ENCODE results near the gene FAH. TPM values are rescaled to one million over a fixed set of nuclear protein-coding genes. Genes with fewer than 3 reads are reported as not detected.

The FAH gene
- total and polyA plus RNA-seq, 10 of the 15 experiments (the other 5 are each of a cell fraction or from before 2014, with no cell fraction given) = 36.3 to 121 (median 62.0) TPM

DNA sequence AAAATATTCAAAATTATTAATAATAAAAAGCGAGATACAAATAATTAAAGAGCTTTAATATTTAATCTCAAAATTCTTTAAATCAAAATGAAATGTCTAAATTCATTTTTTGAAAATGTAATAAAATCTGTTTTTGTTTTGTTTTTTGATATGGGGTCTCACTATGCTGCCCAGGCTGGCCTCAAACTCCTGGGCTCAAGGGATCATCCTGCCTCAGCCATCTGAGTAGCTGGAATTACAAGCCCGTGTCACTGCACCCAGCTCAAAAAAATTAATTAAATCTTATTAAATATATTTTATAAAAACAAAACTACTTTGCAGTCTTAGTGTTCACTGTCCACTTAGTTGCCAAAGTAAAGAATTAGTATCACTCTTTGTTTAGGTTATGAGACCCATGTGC is 38.4 kb downstream of the FAH start (continued):
- TF ChIP-seq, protein P1, sequence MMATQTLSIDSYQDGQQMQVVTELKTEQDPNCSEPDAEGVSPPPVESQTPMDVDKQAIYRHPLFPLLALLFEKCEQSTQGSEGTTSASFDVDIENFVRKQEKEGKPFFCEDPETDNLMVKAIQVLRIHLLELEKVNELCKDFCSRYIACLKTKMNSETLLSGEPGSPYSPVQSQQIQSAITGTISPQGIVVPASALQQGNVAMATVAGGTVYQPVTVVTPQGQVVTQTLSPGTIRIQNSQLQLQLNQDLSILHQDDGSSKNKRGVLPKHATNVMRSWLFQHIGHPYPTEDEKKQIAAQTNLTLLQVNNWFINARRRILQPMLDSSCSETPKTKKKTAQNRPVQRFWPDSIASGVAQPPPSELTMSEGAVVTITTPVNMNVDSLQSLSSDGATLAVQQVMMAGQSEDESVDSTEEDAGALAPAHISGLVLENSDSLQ (IDR thresholded peaks at IDR 0.05) = no peak
- TF ChIP-seq BHLHE40 (IDR thresholded peaks at IDR 0.05; ENCODE audit: borderline replicate concordance in 1 of 2, low read depth in 2 of 2, low read length in 1 of 2) = no peak

DNA sequence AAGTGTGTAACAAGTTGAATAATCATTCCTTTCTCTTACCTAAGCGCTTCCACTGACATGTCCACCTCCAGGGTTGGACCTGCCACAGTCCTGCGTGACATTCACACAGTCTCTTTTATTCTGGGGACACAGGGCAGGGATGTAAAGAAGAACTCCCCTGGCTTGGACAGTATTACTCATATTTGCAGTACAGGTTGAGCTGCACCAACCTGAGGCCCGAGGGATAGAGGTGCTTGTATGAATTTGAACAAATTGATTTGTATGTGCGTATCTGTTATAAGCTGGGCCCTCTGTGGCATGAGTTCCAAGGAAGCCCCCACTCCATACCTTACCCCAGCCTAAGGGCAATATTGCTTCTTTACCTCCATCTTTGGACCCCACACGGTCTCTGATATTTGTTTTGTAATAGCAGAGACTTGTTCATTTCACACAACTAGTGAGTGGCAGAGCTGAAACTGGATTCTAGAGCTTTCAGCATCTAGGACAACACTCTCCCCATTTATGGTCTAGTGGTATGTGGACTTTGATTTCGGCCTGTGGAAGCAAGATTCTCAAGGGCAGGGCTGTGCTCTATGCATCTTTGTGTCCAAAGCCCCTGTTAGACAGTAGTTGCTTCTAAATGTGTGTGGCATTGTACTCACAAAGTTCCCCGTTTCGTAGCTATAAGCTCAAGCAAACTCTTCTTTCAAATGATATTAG is 39.2 kb downstream of the FAH start:
- ATAC-seq (no peak), DNase-seq (ENCODE audit: low read depth, low spot score) (no peak), FAIRE-seq (no peak)
- intact Hi-C loops (cut with micrococcal nuclease; ENCODE audit: unreplicated experiment) (no loop called here), in situ Hi-C loops (cut with MboI) (no loop called here)
- H3K27ac ChIP-seq (ENCODE audit: control insufficient read depth, insufficient read depth) = no peak overlapping the region
- H3K9ac ChIP-seq (ENCODE audit: control insufficient read depth, insufficient read depth, low read length) = no peak overlapping the region
- ChIA-PET SMC1A (ENCODE audit: uncharacterized antibody, unreplicated experiment) (interaction anchor here (0.6 to 1.6 kb wide), 3 partner anchors 10 to 395 kb away, joined by 3 to 4 read pairs (median 3); no protein-coding TSS in a partner anchor), CTCF (interaction anchor here (0.6 to 1.1 kb wide), 3 partner anchors 176 to 1009 kb away, joined by 3 to 4 read pairs (median 3); no protein-coding TSS in a partner anchor), RAD21 (ENCODE audit: unreplicated experiment) (no interaction called here), POLR2A (interaction anchor here (0.6 kb wide), 1 partner anchor 128 kb away, joined by 3 read pairs; no protein-coding TSS in a partner anchor)
- no peak overlapping the region for H2AFZ ChIP-seq (ENCODE audit: control insufficient read depth, low read depth, low read length)
- H3K4me2 ChIP-seq (ENCODE audit: control insufficient read depth, insufficient read depth) = no peak overlapping the region
- H4K20me1 ChIP-seq (ENCODE audit: control insufficient read depth, insufficient read depth) = no peaks in the 10 kb centered on the region
- H3K9me3 ChIP-seq (replicated peaks; ENCODE audit: control insufficient read depth, insufficient read depth, low read length) = no peaks in the 10 kb centered on the region
- H3K36me3 ChIP-seq (ENCODE audit: control insufficient read depth in 2 of 2, insufficient read depth in 2 of 2, low read length in 1 of 2) = peaks cover 0 to 2% of the 10 kb centered on the region in 2 experiments; a peak in 1 of 4 replicates
- no peak for TF ChIP-seq EGR1 (IDR thresholded peaks at IDR 0.05; ENCODE audit: borderline replicate concordance in 1 of 2, low read depth in 2 of 2, low read length in 2 of 2)
- TF ChIP-seq, protein P2, sequence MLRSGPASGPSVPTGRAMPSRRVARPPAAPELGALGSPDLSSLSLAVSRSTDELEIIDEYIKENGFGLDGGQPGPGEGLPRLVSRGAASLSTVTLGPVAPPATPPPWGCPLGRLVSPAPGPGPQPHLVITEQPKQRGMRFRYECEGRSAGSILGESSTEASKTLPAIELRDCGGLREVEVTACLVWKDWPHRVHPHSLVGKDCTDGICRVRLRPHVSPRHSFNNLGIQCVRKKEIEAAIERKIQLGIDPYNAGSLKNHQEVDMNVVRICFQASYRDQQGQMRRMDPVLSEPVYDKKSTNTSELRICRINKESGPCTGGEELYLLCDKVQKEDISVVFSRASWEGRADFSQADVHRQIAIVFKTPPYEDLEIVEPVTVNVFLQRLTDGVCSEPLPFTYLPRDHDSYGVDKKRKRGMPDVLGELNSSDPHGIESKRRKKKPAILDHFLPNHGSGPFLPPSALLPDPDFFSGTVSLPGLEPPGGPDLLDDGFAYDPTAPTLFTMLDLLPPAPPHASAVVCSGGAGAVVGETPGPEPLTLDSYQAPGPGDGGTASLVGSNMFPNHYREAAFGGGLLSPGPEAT (IDR thresholded peaks at IDR 0.05; ENCODE audit: low read depth) = no peak
- H3K79me2 ChIP-seq (ENCODE audit: control insufficient read depth, insufficient read depth, low read length) = no peaks in the 10 kb centered on the region
- no peaks in the 10 kb centered on the region for H3K4me1 ChIP-seq (ENCODE audit: control insufficient read depth, insufficient read depth, low read length)
- no peak overlapping the region for H3K4me3 ChIP-seq
- H3K27me3 ChIP-seq (replicated peaks in 1 of 2; ENCODE audit: control insufficient read depth in 2 of 2, insufficient read depth in 2 of 2, low read length in 1 of 2) = no peaks in the 10 kb centered on the region
- WGBS (ENCODE audit: insufficient coverage, insufficient replicate concordance, low lambda C conversion rate, missing lambda C conversion rate) = 52% methylated on average over 8 of the region's 8 CpGs
- no TSS peak for BruUV-seq (replicated peaks)
